Posterior vena cava (tissue), 2 donors: ENCODE results near the gene HUS1B. TPM values are rescaled to one million over a fixed set of nuclear protein-coding genes. Genes with fewer than 3 reads are reported as not detected.

Source experiments
- DNase-seq: peaks from one replicate; pipeline ENCODE4 v3.0.0-alpha.2; 2020; ENCODE audit warnings: low spot score
- intact Hi-C, 2 donors: fragments of 100-400 bp; cut with DNase I; formaldehyde crosslinking; loops; one replicate each; pipeline versions ENCODE4 v1.14.1 to v1.14.2; 2022 to 2023
- total RNA-seq, 2 donors: library from RNA; stranded (reverse); fragmentation: NEBNext Ultra II Directional; extraction: Animal tissue kit (Norgen Biotek cat#: 25700); gene quantifications; one replicate each; pipeline ENCODE4 v1.2.1, GENCODE V29; 2021
- donor health status: DM: yes; HTN: yes; CAD: no.
- donor health status: DM: yes; HTN: yes; CAD: no.

HUS1B gene
- total RNA-seq, 2 donors from 2014 or later = 1.2 to 1.6 TPM

GRCh38 chr6:636488-636887 is 20.4 kb downstream of the HUS1B start:
- intact Hi-C loops = no loop called here
- DNase-seq = no peak

GRCh38 chr6:635233-635632 is 21.7 kb downstream of the HUS1B start:
- intact Hi-C loops = no loop called here
- no peak for DNase-seq

- intact Hi-C loops = no loop called here
- no peak for DNase-seq
These were observed 23.3 kb downstream of the HUS1B start for GRCh38 chr6:633611-634010.

GRCh38 chr6:628766-629165 is 28.1 kb downstream of the HUS1B start:
- intact Hi-C loops = no loop called here
- no peak for DNase-seq

GRCh38 chr6:626236-626635 is 30.7 kb downstream of the HUS1B start:
- intact Hi-C loops = no loop called here

GRCh38 chr6:624979-625378 is 31.9 kb downstream of the HUS1B start:
- intact Hi-C loops = no loop called here
- DNase-seq = no peak

More at GRCh38 chr6:626236-626635, 30.7 kb downstream of the HUS1B start:
- DNase-seq = no peak

- intact Hi-C loops = no loop called here
- no peak for DNase-seq
These were observed 34.4 kb downstream of the HUS1B start for GRCh38 chr6:622462-622861.

- intact Hi-C loops = no loop called here
- no peak for DNase-seq
These were observed 35.0 kb downstream of the HUS1B start for GRCh38 chr6:621931-622330.

GRCh38 chr6:620950-621349 is 36.0 kb downstream of the HUS1B start:
- intact Hi-C loops = no loop called here

GRCh38 chr6:620166-620565 is 36.7 kb downstream of the HUS1B start:
- no peak for DNase-seq
- intact Hi-C loops = no loop called here

More at GRCh38 chr6:620950-621349, 36.0 kb downstream of the HUS1B start:
- DNase-seq = no peak

- intact Hi-C loops = no loop called here
- DNase-seq = no peak
These were observed 39.3 kb downstream of the HUS1B start for GRCh38 chr6:617456-618100.

GRCh38 chr6:613981-614380 is 42.9 kb downstream of the HUS1B start:
- intact Hi-C loops = no loop called here
- no peak for DNase-seq

- DNase-seq = no peak
- intact Hi-C loops = no loop called here
These were observed 45.0 kb downstream of the HUS1B start for GRCh38 chr6:611928-612327.

- DNase-seq = no peak
- intact Hi-C loops = no loop called here
These were observed 46.0 kb downstream of the HUS1B start for GRCh38 chr6:610882-611281.

- DNase-seq = no peak
- intact Hi-C loops = no loop called here
These were observed 47.0 kb downstream of the HUS1B start for GRCh38 chr6:609905-610304.

GRCh38 chr6:606829-607379 is 50.0 kb downstream of the HUS1B start:
- intact Hi-C loops = no loop called here

More at GRCh38 chr6:606829-607379, 50.0 kb downstream of the HUS1B start:
- DNase-seq = no peak

Other genes with a start within 250 kb of the HUS1B start
- gene EXOC2, start 36.0 kb upstream of the HUS1B start, total RNA-seq = 10 to 100 TPM; 16.7 to 20.5 TPM